Inferior parietal cortex (tissue), 1 donor: ENCODE measurements around the gene CALY.
A peak's percentile ranks its signal among the peaks of the same experiment; 100 is the strongest.

ENCODE experiments used
- DNase-seq: peaks from one replicate; pipeline ENCODE4 v3.0.0-alpha.2; 2016; ENCODE audit errors: extremely low spot score

The CALY gene

DNA sequence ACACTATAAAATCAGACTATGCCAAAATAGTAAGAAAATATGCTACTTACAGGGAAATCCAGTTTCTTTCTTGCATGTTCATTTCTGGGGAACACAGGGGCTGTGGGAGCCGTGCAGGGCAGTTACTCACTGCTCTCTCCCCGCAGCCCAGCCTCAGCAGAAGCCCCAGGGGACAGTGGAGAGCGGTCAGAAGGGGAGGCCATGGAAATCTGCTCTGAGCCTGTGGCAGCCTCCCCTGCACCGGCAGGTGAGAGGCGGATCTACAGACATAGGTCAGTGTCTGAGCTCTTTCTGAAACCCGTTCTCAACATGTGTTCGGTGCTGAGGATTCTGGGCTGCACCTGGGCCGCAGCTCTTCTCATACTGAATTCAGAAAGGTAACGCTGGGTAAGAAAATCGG, 25.1 kb downstream of the CALY start:
- no peak for DNase-seq

DNA sequence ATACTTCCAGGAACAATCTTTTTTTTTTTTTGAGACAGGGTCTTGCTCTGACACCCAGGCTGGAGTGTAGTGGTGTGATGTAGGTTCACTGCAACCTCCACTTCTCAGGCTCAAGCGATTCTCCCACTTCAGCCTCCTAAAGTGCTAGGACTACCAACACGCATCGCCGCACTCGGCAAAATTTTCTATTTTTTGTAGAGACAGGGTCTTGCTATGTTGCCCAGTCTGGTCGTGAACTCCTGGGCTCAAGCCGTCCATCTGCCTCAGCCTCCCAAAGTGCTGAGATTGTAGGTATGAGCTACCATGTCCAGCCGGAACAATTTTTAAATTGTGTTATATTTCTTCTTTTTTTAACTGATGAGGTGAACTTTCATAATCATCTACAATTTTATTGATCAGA, 25.9 kb downstream of the CALY start:
- no peak for DNase-seq

DNA sequence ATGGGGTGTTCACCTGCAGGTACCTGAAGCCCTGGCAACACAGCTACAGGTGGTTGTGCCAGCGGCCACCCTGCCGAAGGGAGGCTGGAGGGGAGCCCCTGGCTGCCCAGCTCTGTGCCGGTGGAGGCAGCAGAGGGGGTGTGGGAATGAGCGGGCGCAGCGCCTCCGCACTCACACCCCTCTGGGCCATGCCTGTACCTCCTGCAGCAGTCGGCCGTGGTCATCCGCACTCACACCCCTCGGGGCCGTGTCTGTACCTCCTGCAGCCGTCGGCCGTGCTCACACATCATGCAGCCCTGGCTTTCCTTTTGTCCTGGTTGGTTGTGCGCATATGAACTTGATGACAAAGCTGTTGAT, 26.3 kb downstream of the CALY start:
- no peak for DNase-seq

DNA sequence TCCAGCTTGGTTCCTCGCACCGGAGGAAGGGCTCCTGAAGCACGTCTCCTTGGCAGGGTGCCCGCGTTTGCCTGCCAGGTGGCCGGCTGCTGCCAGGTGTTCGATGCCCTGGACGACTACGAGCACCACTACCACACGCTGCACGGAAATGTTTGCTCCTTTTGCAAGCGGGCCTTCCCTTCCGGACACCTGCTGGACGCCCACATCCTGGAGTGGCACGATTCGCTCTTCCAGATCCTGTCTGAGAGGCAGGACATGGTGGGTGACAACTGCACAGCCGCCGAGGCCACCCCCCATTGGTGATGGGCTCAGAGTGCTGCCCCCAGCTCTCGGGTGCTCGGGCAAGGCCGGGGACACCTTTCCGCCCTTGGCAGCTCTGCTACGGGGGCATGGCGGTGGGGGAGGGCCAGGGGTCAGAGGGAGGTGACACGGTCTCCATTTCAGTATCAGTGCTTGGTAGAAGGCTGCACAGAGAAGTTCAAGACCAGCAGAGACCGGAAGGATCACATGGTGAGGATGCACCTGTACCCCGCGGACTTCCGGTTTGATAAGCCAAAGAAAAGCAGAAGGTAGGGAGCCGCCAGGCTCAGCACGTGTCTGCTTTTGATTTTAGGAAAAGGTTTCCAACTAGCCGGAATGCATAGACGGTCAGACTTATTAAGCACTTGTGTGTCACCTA, 26.8 kb downstream of the CALY start:
- no peak for DNase-seq

DNA sequence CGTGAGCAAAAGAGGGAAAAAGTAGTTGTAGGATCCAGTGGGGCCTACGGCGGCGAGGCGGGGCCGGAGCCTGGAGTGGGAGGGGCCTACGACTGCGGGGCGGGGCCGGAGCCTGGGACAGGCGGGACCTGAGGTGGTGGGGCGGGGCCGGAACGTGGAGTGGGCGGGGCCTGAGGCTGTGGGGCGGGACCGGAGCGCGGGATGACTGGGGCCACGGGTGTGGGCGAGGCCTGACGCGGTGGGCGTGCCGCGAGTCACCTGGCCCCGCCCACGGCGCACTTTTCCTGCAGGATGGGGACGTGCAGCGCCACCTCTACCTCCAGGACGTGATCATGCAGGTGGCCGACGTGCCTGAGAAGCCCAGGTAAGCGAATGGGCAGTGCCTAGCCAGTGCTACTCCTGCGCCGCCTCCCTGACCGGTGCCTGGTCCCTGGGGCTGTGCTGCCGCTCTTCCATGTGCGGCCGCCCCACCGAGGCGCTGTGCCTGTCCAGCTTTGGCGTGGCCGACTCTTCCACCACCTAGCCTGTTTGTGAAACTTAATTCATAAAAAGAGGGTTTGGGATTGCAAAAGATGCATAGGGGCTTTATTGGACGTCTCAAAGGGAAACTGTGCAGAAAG, 27.5 kb downstream of the CALY start:
- DNase-seq = peak; percentile 70

DNA sequence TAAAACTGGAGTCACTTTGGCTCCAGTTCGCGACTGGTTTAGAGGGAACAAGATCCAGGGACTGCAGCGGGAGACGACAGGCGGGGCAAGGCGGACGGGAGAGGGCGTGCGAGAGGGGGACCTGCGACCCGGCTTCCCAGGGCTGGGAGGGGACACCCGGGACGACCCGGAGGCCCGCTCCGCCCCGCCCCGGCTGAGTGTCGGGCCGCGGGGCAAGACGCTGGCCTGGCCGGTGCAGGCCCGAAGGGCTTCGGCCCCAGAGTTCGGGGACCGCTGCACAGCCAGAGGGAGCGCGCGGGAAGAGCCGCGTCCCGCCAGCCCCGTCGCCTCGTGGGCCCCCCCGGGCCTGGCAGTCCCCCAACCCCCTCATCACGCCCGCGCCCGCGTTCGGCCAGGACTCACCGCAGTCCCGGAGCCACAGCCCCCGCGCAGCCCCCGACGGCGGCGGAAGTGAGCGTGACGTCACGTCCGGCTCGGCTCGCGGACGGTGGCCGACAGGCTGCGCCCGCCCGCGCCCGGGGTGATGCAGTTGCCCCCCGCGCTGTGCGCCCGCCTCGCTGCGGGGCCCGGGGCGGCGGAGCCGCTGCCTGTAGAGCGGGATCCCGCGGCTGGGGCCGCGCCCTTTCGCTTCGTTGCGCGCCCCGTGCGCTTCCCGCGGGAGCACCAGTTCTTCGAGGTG, 28.1 kb downstream of the CALY start, which contains the start of the genes TUBGCP2 and ZNF511:
Gene TUBGCP2 (minus strand): TSS at position 452 of the 679 bp plus-strand sequence. CDS start 5,931 bp downstream, outside the sequence.
Gene ZNF511 (plus strand): TSS at position 494 of the 679 bp plus-strand sequence. CDS start 30 bp downstream, at position 524.
- peak; percentile 83 for DNase-seq

DNA sequence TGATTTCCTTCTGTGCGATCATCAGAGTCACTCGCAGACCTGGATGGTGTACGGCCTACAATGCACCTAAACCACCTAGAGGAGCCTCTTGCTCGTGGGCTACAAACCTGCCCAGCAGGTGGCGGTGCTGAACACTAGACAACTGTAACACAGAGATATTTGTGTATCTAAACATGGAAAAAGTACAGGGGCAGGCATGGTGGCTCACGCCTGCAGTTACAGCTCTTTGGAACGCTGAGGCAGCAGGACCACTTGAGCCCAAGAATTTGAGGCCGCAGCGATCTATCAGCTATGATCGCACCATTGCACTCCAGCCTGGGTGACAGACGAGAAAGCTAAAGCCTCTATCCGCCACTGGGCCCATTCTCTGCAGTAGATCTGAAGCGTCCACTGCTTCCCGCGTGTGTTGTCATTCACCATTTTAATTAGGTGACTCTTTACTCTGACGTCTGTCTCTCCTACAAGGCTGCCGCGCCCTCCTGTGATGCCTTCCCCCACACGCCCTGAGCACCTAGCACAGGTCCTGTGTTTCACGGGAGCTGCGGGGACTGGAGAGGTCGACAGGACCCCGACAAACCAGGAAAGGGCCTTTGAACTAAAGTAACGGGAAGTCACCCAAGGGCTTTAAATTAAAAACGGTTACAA, 28.8 kb downstream of the CALY start:
- no peak for DNase-seq

DNA sequence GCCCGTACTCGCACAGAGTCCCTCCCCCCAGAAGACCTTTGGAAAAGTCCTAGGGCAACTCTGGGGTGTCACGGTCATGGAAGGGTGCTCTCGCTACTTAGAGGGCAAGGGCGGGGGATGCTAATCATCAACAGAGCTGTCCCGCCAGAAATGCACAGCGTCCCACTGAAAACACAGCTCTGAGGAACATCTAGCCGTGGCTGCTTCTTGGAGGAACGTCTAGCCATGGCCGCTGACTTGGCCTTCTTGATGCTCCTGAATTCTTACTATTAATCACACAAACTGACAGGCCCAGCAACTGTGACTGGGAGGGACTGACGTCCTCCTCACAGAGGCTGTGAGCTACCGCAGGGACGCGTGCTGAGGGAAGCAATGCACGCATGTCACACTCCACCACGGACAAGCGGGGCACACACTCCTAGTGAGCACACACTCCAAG, 29.7 kb downstream of the CALY start:
- DNase-seq = no peak

DNA sequence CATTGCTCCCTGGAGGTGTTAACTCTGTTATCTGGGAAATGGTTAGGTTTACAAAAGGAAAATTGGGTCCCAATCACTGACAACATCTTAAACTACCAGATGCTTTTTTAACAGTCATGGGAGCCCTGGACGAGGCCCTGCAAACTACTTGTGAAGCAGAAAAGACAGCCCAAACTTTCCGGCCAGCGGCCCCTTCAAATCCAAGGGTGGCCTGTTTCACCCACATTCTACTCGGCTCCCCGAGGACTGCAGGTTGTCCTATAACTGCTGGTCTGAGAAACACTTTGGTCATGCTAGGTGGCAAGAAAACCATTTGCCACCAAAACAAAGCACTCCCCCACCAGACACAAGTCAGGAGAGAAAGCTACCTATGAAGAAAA, 30.6 kb downstream of the CALY start:
- DNase-seq = no peak

DNA sequence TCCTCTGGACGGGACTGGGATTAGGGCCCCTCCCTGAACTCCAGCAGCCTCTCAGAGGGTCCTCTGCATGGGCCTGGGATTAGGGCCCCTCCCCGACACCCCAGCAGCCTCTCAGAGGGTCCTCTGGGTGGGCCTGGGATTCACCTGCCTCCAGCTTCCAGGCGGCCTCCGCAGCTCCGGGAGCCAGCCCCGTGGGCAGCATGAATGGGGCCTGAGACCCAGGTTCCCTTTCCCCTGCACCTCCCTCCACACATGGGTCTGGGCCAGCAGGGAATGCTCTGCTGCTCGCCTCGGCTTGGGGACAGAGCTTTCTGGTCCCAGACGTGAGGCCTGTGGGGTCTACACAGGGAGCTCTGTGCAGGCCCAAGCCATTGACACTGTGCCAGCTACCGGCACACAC, 33.5 kb downstream of the CALY start:
- DNase-seq = no peak

DNA sequence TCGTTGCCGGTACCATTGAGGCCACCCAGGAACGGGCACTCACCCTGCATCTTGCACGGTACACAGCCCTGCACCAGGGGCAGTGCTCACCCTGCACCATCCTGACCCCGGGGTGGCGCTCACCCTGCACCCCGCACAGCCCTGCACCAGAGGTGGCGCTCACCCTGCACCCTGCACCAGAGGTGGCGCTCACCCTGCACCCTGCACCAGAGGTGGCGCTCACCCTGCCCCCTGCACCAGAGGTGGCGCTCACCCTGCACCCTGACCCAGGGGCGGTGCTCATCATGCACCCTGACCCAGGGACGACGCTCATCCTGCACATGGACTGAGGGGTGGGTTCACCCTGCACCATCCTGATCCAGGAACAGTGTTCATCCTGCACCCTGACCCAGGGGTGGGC, 34.5 kb downstream of the CALY start:
- no peak for DNase-seq

DNA sequence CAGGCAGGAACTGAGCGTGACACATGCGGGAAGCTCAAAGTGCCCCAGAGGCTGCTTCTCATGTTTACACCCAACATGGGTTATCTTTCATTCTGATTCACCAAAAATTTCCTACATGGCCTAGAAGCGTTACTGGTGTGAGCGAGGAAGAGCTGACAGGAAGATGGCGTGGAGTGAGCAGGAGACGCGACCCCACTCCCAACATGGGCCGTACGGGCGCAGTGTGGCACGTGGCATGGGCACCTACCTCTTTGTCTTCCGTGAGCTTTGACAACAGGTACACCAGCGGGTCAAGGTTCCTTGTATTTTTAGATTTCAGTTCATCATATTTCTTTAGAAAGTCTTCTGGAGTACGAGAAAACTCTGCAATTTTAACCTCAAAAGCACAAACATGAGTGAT, 37.0 kb downstream of the CALY start:
- DNase-seq = no peak

DNA sequence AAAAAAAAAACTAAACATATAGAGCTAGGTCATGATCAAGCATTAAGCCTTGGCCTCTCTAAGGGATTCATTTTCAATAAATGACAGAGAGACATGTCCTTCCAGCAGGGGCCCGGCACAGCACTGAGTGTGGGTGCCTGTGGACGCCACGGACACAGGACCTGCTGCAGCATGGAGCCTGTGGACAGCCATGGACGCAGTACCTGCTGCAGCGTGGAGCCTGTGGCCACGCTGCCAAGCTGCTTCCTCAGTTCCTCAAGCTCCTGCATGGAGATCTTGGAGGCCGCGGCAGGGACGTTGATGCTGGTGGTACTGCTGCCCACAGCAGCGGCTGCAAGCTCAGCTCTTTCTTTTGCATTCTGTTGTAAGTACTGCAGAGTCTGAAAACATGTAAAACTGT, 37.5 kb downstream of the CALY start:
- no peak for DNase-seq

DNA sequence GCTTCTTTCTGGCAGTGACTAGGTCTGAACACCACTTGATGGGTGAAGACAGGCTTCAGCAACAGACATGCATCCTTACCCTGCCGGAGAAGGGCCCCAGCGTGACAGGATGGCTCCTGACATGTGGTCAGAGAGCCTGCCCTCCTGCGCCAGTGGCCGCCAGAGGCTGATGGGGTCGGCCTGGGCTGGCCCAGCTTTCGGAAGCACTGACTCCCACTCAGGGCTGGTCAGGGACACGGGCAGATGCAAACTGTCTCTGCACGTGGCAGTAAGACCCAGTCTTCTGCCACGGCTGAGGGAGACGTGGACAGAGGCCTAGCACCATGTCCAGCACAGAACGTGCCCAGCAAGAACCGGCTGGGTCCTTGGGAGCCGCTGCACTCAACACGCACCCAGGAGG, 38.2 kb downstream of the CALY start:
- no peak for DNase-seq

DNA sequence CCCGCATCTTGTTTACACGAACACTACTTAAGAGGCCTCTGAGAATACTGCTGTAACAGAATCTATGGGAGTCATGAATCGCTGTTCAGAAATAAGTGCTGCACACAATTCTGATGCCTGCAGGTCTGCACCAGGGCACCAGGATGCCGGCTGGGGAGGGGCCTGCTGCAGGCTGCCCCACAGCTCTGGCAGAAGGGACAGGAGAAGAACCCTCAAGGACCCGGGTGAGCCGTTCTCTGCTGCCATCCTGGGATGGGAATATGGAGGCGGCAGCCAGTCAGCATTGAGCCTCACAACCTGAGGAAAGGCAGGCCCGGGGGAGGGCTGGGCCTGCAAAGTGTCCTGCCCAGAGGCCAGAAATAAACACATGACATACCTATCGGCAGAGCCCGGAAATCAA, 39.2 kb downstream of the CALY start:
- DNase-seq = no peak

DNA sequence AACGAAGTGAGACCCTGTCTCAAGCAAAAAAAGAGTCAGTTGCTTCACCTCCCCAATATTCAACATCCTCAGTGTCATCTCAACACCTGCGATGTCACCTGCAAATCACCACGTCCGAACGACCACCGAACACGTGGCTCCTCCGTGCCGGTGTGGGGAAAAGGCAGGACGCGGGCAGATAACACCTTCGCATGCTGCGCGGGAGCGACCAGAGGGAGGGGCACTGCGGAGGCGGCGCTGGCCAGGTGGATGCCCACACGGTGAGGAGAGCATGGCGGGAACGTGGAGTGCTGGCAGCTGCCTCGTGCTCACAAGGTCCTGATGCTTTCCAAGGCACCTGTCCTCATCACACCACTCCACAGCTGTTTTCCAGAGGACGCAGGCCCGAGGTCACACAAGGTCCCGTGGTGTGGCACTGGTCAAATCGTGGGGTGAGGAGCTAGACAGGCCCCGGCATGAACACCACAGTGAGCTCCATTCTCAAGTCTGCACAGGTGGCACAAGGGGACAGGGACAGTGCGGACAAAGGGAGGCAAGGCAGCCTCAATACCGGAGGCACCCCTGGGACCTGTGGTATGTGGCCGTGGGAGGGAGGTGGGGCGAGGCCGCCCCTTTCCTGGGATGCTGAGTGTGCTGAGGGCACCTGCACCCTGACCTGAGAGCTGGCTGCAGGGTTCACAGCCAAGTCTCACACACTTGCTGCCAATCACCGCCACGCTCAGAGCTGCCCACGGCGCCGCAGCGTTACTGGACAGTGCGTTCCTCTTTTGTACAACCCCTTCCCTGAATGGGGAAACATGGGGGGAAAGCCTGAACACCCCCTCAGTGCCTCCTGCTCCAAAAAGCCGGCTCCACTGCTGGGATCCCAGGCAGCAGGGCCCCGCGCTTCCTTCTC, 41.0 kb downstream of the CALY start:
- DNase-seq = no peak

DNA sequence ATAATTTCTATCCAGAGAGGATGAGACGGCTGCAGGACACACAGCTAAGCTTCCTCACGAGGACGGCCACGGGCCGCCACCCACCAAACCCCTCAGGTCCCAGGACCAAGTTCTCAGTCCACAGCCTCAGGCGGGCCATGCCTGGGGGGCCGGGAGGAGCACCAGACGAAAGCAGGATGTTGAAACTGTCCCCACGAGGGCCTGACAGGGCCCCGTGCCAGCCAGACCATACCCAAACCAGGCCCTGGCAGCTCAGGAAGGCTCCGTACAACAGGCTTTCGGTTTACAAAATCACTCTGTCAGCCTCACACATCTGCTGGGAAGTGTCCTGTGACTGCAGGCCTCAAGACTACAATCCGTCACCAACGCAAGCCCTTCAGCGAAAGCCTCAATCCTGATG, 42.5 kb downstream of the CALY start:
- DNase-seq = no peak

DNA sequence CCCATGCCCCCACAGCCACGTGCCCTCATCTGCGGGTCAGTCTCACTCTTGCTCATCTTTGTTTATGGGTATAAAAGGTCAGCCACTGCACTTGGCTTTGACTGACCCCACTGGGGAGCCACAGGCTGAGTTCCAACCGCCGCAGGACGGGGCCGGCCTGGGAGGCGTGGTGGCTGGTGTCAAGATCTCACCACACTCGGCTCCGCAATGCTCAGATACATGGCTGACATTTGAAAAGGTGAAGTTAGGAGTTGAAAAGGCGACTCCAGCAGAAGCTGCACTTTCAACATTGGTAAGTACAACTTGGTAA, 42.9 kb downstream of the CALY start:
- DNase-seq = no peak

DNA sequence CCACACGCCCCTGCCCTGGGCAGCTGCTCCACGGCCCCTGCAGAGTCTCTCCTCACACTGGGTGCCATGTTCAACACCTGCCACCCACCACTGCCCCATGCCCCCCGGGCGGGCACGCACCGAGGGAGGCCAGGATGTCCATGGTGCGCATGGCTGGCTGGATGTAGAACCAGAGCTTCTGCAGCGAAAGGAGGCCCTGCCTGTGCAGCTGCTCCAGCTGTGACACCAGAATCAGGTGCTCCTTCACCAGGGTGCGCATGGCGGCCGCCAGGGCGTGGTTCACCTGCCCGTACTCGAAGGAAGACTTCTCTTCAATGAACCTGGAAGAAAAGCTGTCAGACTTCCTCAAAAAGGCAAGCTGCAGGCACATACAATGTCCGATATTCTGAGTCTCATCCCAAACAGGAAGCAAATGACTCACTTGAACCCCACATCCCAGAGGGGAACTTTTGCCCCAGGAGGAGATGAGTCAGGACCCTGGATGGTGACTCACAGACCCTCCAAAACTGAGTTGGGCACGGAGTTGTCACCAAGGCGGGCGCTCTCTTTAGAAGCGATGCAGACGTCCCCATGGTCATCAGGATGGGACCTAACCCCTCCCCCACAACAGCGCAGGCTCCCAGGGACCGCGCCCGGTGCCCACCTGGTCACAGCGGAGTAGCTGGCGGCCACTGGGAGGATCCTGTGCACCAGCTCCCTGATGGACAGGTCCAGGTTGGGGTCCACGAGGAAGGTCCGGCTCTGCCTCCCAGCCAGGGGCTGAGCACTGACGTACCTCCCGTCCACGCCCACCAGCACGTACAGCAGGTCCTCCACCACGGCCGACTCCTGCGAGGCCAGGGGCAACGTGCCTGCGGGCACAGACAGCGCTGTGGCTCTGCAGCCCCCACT, 43.5 kb downstream of the CALY start:
- no peak for DNase-seq

DNA sequence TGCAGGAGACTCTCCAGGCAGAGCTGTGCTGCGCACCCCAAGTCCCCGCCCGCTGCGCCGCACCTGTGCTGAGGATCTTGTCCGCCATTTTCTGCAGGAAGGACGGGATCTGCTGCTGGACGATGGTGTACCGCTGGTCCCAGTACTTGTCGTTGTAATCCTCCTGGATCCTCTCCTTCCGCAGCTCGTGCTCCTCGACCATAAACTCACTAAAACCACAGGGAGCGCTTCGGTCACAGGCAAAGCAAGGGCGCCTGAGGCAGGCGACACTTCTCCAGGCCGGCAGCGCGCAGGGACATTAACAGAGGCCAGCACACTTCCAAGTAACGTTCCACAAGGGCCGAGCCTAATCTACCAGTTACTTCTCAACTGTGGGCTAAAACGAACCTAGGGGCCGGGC, 46.9 kb downstream of the CALY start:
- DNase-seq = no peak
